Osteoblast (primary cell): ENCODE data around the gene SCGB3A2. TPM values are rescaled to one million over a fixed set of nuclear protein-coding genes. Genes with fewer than 3 reads are reported as not detected.

ENCODE experiments used
- DNase-seq: peaks from one replicate; pipeline ENCODE4 v3.0.0; 2011; ENCODE audit warnings: low spot score, mixed read lengths; ENCODE audit not compliant: insufficient read length; ENCODE audit errors: missing footprints
- H2AFZ ChIP-seq: 2 replicates; pipeline ENCODE4 v1.6.0; 2011; ENCODE audit warnings: mild to moderate bottlenecking, low read length
- H3K27ac ChIP-seq: 2 replicates; pipeline ENCODE4 v1.5.1; 2011; ENCODE audit warnings: mild to moderate bottlenecking, low read depth, low read length, moderate library complexity
- H3K27me3 ChIP-seq: 2 replicates; pipeline ENCODE4 v1.6.0; 2012; ENCODE audit warnings: mild to moderate bottlenecking, control low read depth, inconsistent platforms, low read length, moderate library complexity; ENCODE audit not compliant: insufficient read depth
- H3K36me3 ChIP-seq: 2 replicates; pipeline ENCODE4 v1.5.1; 2011; ENCODE audit warnings: mild to moderate bottlenecking, low read length, control low read depth, moderate library complexity; ENCODE audit not compliant: insufficient read depth
- H3K4me1 ChIP-seq: 2 replicates; pipeline ENCODE4 v1.5.1; 2011; ENCODE audit warnings: mild to moderate bottlenecking, low read length, control low read depth, moderate library complexity; ENCODE audit not compliant: insufficient read depth
- H3K4me2 ChIP-seq: 2 replicates; pipeline ENCODE4 v1.6.0; 2011; ENCODE audit warnings: mild to moderate bottlenecking, low read length; ENCODE audit not compliant: insufficient read depth
- H3K4me3 ChIP-seq: fragments of 200-600 bp; sonication (generic); 3 replicates; pipeline ENCODE4 v1.5.1; 2012; ENCODE audit warnings: mild to moderate bottlenecking, low read length, inconsistent platforms; ENCODE audit not compliant: insufficient read depth
- H3K79me2 ChIP-seq: 2 replicates; pipeline ENCODE4 v1.6.0; 2012; ENCODE audit warnings: mild to moderate bottlenecking, low read length, control low read depth, inconsistent platforms; ENCODE audit not compliant: insufficient read depth
- H3K9me3 ChIP-seq: 2 replicates; pipeline ENCODE4 v1.5.1; 2011; ENCODE audit warnings: low read depth, low read length, control low read depth
- H4K20me1 ChIP-seq: 2 replicates; pipeline ENCODE4 v1.6.0; 2012; ENCODE audit warnings: mild to moderate bottlenecking, low read length, control low read depth; ENCODE audit not compliant: insufficient read depth
- total RNA-seq: library from RNA; depleted of rRNA; stranded (reverse); fragments of >200 nt; gene quantifications from 2 replicates; pipeline ENCODE4 v1.2.3, GENCODE V29; 2012
- TF ChIP-seq, protein P1 (sequence below): IDR thresholded peaks from 2 replicates; pipeline ENCODE4 v1.5.1; 2011; ENCODE audit warnings: mild to moderate bottlenecking, low read depth, low read length, moderate library complexity; ENCODE audit errors: extremely low read depth

SCGB3A2 gene
- total RNA-seq, 1 donor: not detected

DNA sequence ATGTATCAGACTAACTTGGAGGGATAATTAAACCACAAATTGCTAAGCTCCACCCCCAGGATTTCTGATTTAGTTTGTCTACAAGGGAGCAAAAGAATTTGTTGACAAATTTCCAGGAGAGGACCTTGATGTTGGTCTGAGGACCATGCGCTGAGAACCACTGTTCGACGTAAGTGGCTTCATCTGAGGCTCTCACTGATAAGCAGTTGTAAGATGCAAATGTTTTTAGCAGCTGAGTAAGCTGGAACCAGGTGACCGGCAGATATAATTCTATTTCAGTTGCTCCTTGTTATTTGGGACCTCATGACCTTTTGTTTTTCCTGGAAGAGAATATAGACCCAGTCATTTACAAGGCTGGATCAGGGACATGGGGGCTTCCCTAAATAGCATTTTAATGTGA is 32.9 kb upstream of the SCGB3A2 start:
- no peak for DNase-seq
- Histone ChIP-seq H3K36me3 (no peaks in the 10 kb centered on the region), H4K20me1 (no peaks in the 10 kb centered on the region), H3K27ac (no peak overlapping the region), H3K9me3 (no peaks in the 10 kb centered on the region), H3K79me2 (no peaks in the 10 kb centered on the region), H3K4me3 (no peak overlapping the region), H2AFZ (no peak overlapping the region), H3K27me3 (no peaks in the 10 kb centered on the region), H3K4me1 (no peaks in the 10 kb centered on the region), H3K4me2 (no peak overlapping the region)
- TF ChIP-seq, protein P1, sequence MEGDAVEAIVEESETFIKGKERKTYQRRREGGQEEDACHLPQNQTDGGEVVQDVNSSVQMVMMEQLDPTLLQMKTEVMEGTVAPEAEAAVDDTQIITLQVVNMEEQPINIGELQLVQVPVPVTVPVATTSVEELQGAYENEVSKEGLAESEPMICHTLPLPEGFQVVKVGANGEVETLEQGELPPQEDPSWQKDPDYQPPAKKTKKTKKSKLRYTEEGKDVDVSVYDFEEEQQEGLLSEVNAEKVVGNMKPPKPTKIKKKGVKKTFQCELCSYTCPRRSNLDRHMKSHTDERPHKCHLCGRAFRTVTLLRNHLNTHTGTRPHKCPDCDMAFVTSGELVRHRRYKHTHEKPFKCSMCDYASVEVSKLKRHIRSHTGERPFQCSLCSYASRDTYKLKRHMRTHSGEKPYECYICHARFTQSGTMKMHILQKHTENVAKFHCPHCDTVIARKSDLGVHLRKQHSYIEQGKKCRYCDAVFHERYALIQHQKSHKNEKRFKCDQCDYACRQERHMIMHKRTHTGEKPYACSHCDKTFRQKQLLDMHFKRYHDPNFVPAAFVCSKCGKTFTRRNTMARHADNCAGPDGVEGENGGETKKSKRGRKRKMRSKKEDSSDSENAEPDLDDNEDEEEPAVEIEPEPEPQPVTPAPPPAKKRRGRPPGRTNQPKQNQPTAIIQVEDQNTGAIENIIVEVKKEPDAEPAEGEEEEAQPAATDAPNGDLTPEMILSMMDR: no peak

DNA sequence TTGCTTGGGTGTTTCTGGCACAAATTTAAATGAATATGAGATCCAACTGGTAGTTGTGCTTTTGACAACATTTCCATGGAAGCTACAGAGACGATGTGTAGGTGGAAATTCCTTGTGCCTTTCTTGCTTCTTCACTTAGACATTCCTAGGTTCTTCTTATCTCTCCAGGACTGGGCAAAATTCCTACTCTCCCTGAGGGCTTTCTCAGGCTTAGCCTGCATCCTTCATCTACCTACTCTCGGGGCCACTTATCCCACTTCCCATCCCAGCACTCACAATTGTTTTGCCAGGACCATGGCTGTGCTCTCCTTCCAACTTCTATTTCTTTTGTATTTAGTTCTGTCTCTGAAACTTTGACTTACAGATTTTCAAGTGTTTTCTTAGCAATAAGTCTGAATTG is 29.3 kb upstream of the SCGB3A2 start:
- no peaks in the 10 kb centered on the region for H4K20me1 ChIP-seq
- DNase-seq: peak; percentile 53
- no peak overlapping the region for H3K4me3 ChIP-seq
- H3K9me3 ChIP-seq: no peaks in the 10 kb centered on the region
- no peak overlapping the region for H3K4me2 ChIP-seq
- no peaks in the 10 kb centered on the region for H3K79me2 ChIP-seq
- H3K4me1 ChIP-seq: no peaks in the 10 kb centered on the region
- H3K27me3 ChIP-seq: no peaks in the 10 kb centered on the region
- H3K36me3 ChIP-seq: no peaks in the 10 kb centered on the region
- no peak overlapping the region for H2AFZ ChIP-seq
- TF ChIP-seq, protein P1: no peak
- no peak overlapping the region for H3K27ac ChIP-seq

DNA sequence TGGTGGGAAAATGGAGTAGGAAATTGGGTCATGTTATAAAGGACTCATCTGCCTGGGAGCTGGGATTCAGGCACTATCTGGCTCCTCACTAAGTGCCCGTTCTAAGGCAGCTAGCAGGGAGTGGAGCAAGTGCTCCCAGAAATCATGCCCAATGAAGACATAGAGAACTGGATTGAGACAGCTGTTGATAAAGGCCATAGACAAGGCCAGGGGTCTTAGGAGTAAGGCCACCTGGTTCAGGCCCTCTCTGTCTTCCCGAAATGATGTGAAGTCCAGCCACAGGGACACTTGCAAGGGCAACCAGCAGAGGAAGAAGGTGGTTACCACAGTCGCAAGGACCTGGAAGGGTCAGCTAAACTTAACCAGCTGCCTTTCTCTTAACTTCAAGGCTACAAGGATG is 26.9 kb upstream of the SCGB3A2 start:
- H3K36me3 ChIP-seq: no peaks in the 10 kb centered on the region
- H3K4me2 ChIP-seq: no peak overlapping the region
- no peak overlapping the region for H3K27ac ChIP-seq
- no peak overlapping the region for H3K4me3 ChIP-seq
- no peaks in the 10 kb centered on the region for H3K4me1 ChIP-seq
- no peaks in the 10 kb centered on the region for H3K79me2 ChIP-seq
- no peaks in the 10 kb centered on the region for H4K20me1 ChIP-seq
- no peak for DNase-seq
- H3K9me3 ChIP-seq: no peaks in the 10 kb centered on the region
- H2AFZ ChIP-seq: no peak overlapping the region
- TF ChIP-seq, protein P1: no peak
- no peaks in the 10 kb centered on the region for H3K27me3 ChIP-seq

- H3K4me2 ChIP-seq: no peak overlapping the region
- no peak overlapping the region for H3K4me3 ChIP-seq
- no peaks in the 10 kb centered on the region for H3K27me3 ChIP-seq
- no peak overlapping the region for H3K27ac ChIP-seq
- DNase-seq: no peak
- H2AFZ ChIP-seq: no peak overlapping the region
- no peaks in the 10 kb centered on the region for H3K36me3 ChIP-seq
- H3K79me2 ChIP-seq: no peaks in the 10 kb centered on the region
- no peaks in the 10 kb centered on the region for H3K9me3 ChIP-seq
- no peaks in the 10 kb centered on the region for H4K20me1 ChIP-seq
- TF ChIP-seq, protein P1: no peak
- no peaks in the 10 kb centered on the region for H3K4me1 ChIP-seq
Measured at GRCh38 chr5:147852365-147852764, 26.1 kb upstream of the SCGB3A2 start.
